SH-SY5Y (cell line): ENCODE data around the gene ARPC1A.

Source experiments
- GATA2 ChIP-seq: IDR thresholded peaks from 2 replicates; pipeline ENCODE4 v1.6.1; 2011; ENCODE audit warnings: mild to moderate bottlenecking, low read depth, low read length
- GATA3 ChIP-seq: IDR thresholded peaks from 2 replicates; pipeline ENCODE4 v1.6.1; 2011; ENCODE audit warnings: low read depth, mild to moderate bottlenecking, low read length, moderate library complexity

ARPC1A gene

GRCh38 chr7:99357701-99358490, 32.2 kb downstream of the ARPC1A start:
- TF ChIP-seq GATA2 (no peak), GATA3 (no peak)

GRCh38 chr7:99359465-99360154, 33.9 kb downstream of the ARPC1A start:
- TF ChIP-seq GATA2 (no peak), GATA3 (no peak)

- TF ChIP-seq GATA2 = no peak
- no peak for TF ChIP-seq GATA3
Observed at GRCh38 chr7:99362801-99363200, 37.1 kb downstream of the ARPC1A start.

GRCh38 chr7:99363286-99363685, 37.6 kb downstream of the ARPC1A start:
- TF ChIP-seq GATA3 = no peak
- TF ChIP-seq GATA2 = no peak

- TF ChIP-seq GATA2 (no peak), GATA3 (no peak)
Observed at GRCh38 chr7:99365318-99366141, 39.8 kb downstream of the ARPC1A start.

- TF ChIP-seq GATA3 = no peak
- no peak for TF ChIP-seq GATA2
Observed at GRCh38 chr7:99366646-99367045, 40.9 kb downstream of the ARPC1A start.

GRCh38 chr7:99368750-99369389, 43.2 kb downstream of the ARPC1A start:
- TF ChIP-seq GATA3 (no peak), GATA2 (no peak)

- TF ChIP-seq GATA3 (no peak), GATA2 (no peak)
Observed at GRCh38 chr7:99369767-99370391, 44.2 kb downstream of the ARPC1A start.

- TF ChIP-seq GATA3 (no peak), GATA2 (no peak)
Observed at GRCh38 chr7:99371376-99371920, 45.8 kb downstream of the ARPC1A start.

GRCh38 chr7:99372275-99373090, 46.8 kb downstream of the ARPC1A start:
- no peak for TF ChIP-seq GATA2
- no peak for TF ChIP-seq GATA3

GRCh38 chr7:99373091-99374066, 47.7 kb downstream of the ARPC1A start:
- TF ChIP-seq GATA3 (no peak), GATA2 (no peak)
